Skeletal muscle tissue (tissue), 4 donors: Measurements from ENCODE around the gene KRTAP3-2. TPM values are rescaled to one million over a fixed set of nuclear protein-coding genes. Genes with fewer than 3 reads are reported as not detected.
"Not testable (repeated sequence)": the region's sequence is repeated elsewhere in the genome, so short reads cannot be mapped to it uniquely, and the experiment has no call there.

Experiments
- H3K27ac ChIP-seq: one replicate; pipeline ENCODE4 v1.7.0; 2013; ENCODE audit warnings: mild to moderate bottlenecking, low read depth, low read length, inconsistent platforms
- H3K27me3 ChIP-seq, 3 donors: one replicate each; pipeline ENCODE4 v1.7.0; 2013; ENCODE audit warnings: low read length in 3 of 3; ENCODE audit not compliant: control insufficient read depth in 3 of 3, insufficient read depth in 3 of 3
- H3K36me3 ChIP-seq, 3 donors: one replicate each; pipeline ENCODE4 v1.7.0; 2013; ENCODE audit warnings: low read length in 3 of 3; ENCODE audit not compliant: control insufficient read depth in 3 of 3, insufficient read depth in 3 of 3
- H3K4me1 ChIP-seq, 3 donors: one replicate each; pipeline ENCODE4 v1.7.0; 2013; ENCODE audit warnings: low read length in 3 of 3, mild to moderate bottlenecking in 3 of 3; ENCODE audit not compliant: control insufficient read depth in 3 of 3, insufficient read depth in 3 of 3
- H3K4me3 ChIP-seq, 3 donors: one replicate each; pipeline ENCODE4 v1.7.0; 2013; ENCODE audit warnings: low read length in 3 of 3
- H3K9ac ChIP-seq, 3 donors: one replicate each; pipeline ENCODE4 v1.7.0; 2013; ENCODE audit warnings: low read length in 3 of 3, mild to moderate bottlenecking in 3 of 3, moderate library complexity in 2 of 3, low read depth in 1 of 3
- H3K9me3 ChIP-seq, 3 donors: one replicate each; pipeline ENCODE4 v1.7.0; 2013; ENCODE audit warnings: low read length in 3 of 3; ENCODE audit not compliant: control insufficient read depth in 3 of 3
- total RNA-seq: library from RNA; depleted of rRNA; stranded (reverse); fragments of >200 nt; gene quantifications from one replicate; pipeline ENCODE4 v1.2.3, GENCODE V29; 2014
- donor health status: Osteomylitis.

Gene KRTAP3-2
- not detected for total RNA-seq

DNA sequence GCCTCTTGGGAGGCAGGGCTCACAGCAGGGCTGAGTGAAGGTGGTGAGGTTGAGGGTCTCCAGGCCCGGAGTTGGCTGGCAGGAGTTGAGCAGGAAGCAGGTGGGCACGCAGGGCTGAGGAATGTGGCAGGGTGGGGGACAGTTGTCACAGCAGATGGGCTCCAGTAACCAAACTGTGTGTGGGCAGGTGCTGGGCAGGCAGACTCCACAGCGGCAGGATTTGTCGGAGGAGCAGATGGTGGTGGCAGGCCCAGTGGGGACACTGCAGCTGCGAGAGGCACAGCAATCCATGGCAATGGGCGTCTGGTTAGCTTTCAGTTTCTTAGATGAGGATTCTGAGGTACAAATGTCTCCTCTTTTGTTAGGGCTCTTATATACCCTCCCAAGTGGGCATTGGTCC, at the start of gene KRTAP3-2:
TSS of gene KRTAP3-2 (minus strand) at position 344 of the 400 bp plus-strand sequence. CDS start at position 291, 53 bp downstream.
- H3K4me3 ChIP-seq, H3K27ac ChIP-seq, H3K36me3 ChIP-seq, H3K4me1 ChIP-seq, H3K9me3 ChIP-seq, H3K9ac ChIP-seq: not testable (repeated sequence)
- peaks cover 2 to 12% (median 3%) of the 10 kb centered on the region in 3 donors for H3K27me3 ChIP-seq

DNA sequence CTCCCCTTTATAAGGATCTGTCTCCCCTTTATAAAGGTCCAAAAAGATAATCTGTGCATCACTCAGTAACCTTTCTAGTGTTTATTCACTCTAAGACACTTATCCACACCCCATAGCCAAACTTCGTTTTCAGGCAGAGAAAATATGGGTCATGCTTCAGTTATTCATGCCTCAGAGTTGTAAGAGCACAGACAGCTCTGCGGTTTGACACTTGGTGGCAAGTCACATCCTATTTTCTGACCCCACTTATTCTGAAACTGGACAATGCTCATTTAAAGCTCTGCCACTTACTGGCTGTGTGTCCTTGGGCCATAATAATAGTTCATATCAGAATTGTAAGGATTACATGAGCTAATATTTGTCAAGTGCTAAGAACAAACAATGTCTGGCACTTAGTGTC, 49.4 kb upstream of the KRTAP3-2 start:
- H3K4me3 ChIP-seq = no peak overlapping the region
- H3K4me1 ChIP-seq = no peaks in the 10 kb centered on the region
- no peaks in the 10 kb centered on the region for H3K36me3 ChIP-seq
- no peak overlapping the region for H3K27ac ChIP-seq
- H3K9ac ChIP-seq = no peak overlapping the region
- H3K9me3 ChIP-seq = peaks cover 0 to 5% (median 0%) of the 10 kb centered on the region in 3 donors
- peaks cover 11 to 27% (median 14%) of the 10 kb centered on the region in 3 donors for H3K27me3 ChIP-seq

DNA sequence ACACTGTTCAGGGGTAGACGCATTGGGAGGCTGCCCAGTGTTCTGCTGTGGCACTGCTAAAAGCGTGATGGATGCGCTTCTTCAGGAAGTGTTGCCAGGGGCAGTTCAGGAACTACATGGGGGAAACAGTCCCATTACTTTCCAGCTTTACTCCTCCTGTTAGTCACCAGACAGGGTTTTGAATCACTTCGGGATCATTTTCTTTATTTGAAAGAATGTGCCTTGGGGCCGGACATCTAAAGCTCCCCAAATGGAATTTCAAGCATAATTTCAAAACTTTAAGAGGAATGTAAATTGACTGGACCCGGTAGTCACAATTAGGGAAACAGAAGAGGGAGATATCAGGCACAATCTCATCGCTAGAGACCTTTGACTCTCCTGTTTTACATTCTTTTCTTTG, 48.7 kb upstream of the KRTAP3-2 start:
- H3K9ac ChIP-seq = no peak overlapping the region
- H3K27me3 ChIP-seq = peaks cover 11 to 24% (median 14%) of the 10 kb centered on the region in 3 donors
- no peak overlapping the region for H3K4me3 ChIP-seq
- no peak overlapping the region for H3K27ac ChIP-seq
- H3K36me3 ChIP-seq = no peaks in the 10 kb centered on the region
- no peaks in the 10 kb centered on the region for H3K4me1 ChIP-seq
- peaks cover 0 to 3% (median 0%) of the 10 kb centered on the region in 3 donors for H3K9me3 ChIP-seq

DNA sequence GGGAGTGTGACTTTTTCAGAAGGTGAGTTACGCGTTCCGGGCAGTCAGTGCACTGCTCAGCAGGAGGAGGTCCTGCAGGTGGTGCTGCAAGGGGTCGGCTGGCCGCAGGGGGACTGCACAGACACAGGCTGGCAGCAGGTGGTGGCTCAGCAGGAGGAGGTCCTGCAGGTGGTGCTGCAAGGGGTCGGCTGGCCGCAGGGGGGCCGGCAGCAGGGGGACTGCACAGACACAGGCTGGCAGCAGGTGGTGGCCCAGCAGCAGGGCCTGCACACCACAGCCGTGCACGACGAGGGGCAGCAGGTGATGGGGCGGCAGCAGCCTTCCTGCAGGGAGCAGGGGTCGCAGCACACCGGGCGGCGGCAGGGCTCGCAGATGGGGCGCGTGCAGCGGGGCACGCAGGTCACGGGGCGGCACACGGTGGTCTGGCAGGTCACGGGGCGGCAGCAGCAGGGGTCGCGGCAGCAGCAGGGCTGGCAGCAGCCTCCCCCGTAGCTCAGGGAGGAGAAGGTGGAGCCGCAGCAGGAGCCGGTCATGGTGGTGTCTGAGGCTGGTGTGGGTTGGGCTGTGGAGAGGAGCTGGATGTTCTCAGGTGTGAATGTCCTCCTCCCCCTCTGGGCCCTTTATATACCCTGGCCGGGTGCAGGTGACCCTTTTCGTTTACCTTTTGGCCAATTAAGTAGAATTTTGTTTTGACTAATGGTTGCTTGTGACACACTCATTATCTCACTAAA, 47.2 kb upstream of the KRTAP3-2 start, which contains the start of gene KRTAP2-1:
TSS of gene KRTAP2-1 (minus strand) at position 582 of the 731 bp plus-strand sequence. CDS start at position 533, 49 bp downstream.
- H3K36me3 ChIP-seq, H3K9me3 ChIP-seq, H3K27ac ChIP-seq, H3K9ac ChIP-seq, H3K4me3 ChIP-seq, H3K4me1 ChIP-seq: not testable (repeated sequence)
- peaks cover 11 to 24% (median 14%) of the 10 kb centered on the region in 3 donors for H3K27me3 ChIP-seq

DNA sequence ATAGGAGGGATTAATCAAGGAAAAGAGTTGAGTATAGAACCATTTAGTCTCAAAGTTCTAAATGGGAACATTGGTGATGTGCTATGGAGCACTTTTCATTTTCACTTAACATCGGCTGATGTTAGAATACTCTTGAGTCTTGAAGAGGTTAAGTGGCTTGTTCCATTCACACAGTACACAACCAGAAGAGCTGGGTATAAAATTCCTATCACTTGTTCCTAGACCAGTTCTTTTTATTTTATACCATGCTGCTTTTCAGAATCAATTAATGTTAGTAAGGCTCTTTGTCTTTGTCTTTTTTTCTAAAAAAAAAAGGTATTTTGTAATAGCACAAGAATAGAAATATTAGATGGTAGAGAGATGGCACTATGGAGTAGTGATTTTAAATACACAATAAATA, 43.2 kb upstream of the KRTAP3-2 start:
- H3K36me3 ChIP-seq = no peaks in the 10 kb centered on the region
- H3K27ac ChIP-seq = no peak overlapping the region
- no peaks in the 10 kb centered on the region for H3K9me3 ChIP-seq
- H3K9ac ChIP-seq = no peak overlapping the region
- no peaks in the 10 kb centered on the region for H3K4me1 ChIP-seq
- peaks cover 1 to 14% (median 5%) of the 10 kb centered on the region in 3 donors for H3K27me3 ChIP-seq
- no peak overlapping the region for H3K4me3 ChIP-seq

DNA sequence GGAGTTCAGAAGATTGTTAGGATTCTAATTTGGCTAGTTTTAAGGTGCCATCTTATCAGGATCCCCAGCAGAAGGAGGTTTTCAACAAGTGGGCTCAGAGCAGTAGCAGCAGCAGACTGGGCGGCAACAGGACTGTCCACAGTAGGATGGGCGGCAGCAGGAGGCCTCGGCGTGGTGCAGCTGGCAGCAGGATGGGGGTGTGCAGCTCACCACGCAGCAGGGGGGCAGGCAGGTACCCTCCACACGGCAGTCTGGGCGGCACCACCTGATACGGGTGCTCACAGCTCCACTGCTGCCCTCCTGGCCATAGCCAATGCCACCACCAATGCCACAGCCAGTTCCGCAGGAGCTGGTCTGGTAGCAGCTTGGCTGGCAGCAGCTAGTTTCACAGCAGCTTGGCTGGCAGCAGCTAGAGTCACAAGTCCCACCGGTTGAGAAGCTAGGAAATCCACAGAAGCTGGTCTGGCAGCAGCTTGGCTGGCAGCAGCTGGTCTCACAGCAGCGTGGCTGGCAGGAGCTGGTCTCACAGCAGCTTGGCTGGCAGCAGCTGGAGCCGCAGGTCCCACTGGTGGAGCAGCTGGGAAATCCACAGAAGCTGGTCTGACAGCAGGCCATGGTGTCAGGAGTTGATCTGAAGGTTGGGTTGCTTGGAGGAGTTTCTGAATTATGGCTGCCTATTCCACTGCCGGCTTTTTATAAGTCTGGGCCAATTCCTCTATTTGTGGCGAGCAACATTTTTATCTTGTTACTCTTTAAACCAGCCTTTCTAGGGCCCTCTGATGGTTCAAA, 41.3 kb upstream of the KRTAP3-2 start, which contains the start of gene KRTAP1-1:
TSS of gene KRTAP1-1 (minus strand) at position 668 of the 789 bp plus-strand sequence. CDS start at position 615, 53 bp downstream.
- H3K9me3 ChIP-seq, H3K4me3 ChIP-seq, H3K27ac ChIP-seq, H3K4me1 ChIP-seq, H3K27me3 ChIP-seq, H3K9ac ChIP-seq, H3K36me3 ChIP-seq: not testable (repeated sequence)

DNA sequence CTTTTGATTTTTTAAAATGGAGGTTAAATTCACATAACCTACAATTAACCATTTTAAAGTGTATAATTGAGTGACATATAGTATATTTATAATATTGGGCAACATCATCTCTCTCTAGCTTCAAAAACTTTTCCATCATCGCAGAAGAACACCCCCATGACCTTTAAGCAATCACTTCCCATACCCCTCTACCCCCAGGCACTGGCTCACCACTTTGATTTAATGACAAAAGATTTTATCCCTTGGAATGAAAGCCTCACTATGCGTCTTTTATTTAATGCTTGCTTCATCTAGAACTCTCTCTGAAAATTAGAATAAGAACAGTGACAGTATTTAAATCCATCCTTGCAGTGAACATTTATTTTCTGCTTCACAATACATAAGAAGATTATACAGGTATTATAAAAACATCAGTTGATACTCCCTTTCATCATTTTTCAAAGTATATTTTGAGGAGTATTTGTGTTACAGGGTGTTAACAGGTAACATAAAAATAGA, 38.2 kb upstream of the KRTAP3-2 start:
- H3K4me1 ChIP-seq = no peaks in the 10 kb centered on the region
- no peaks in the 10 kb centered on the region for H3K36me3 ChIP-seq
- no peak overlapping the region for H3K4me3 ChIP-seq
- H3K27ac ChIP-seq = no peak overlapping the region
- H3K9me3 ChIP-seq = no peaks in the 10 kb centered on the region
- H3K27me3 ChIP-seq = peaks cover 0 to 5% (median 3%) of the 10 kb centered on the region in 3 donors
- no peak overlapping the region for H3K9ac ChIP-seq

DNA sequence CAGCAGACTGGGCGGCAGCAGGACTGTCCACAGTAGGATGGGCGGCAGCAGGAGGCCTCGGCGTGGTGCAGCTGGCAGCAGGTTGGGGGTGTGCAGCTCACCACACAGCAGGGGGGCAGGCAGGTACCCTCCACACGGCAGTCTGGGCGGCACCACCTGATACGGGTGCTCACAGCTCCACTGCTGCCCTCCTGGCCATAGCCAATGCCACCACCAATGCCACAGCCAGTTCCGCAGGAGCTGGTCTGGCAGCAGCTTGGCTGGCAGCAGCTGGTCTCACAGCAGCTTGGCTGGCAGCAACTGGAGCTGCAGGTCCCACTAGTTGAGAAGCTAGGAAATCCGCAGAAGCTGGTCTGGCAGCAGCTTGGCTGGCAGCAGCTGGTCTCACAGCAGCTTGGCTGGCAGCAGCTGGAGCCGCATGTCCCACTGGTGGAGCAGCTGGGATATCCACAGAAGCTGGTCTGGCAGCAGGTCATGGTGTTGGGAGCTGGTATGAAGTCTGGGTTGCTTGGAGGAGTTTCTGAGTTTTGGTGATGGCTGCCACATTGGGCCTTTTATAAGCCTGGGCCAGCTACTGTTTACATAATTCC, 34.7 kb upstream of the KRTAP3-2 start, which contains the start of gene KRTAP1-3:
TSS of gene KRTAP1-3 (minus strand) at position 529 of the 590 bp plus-strand sequence. CDS start at position 476, 53 bp downstream.
- not testable (repeated sequence) for H3K9me3 ChIP-seq, H3K4me1 ChIP-seq, H3K4me3 ChIP-seq, H3K27ac ChIP-seq, H3K9ac ChIP-seq, H3K36me3 ChIP-seq
- H3K27me3 ChIP-seq = peaks cover 0 to 18% (median 11%) of the 10 kb centered on the region in 3 donors

DNA sequence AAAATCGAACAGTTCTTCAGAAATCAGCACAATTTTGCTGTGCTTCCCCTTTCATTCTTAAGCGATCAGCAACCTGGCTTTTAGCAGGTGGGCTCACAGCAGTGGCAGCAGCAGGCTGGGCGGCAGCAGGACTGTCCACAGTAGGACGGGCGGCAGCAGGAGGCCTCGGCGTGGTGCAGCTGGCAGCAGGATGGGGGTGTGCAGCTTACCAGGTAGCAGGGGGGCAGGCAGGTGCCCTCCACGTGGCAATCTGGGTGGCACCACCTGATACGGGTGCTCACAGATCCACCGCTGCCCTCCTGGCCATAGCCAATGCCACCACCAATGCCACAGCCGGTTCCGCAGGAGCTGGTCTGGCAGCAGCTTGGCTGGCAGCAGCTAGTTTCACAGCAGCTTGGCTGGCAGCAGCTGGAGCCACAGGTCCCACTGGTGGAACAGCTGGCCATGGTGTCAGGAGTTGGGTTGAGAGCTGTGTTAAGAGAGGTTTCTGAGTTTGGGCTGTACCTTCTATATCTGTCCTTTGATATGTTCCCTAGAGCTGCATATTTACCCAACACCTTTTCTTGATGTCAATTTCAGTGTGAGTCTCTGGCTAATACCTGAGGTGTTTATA, 30.0 kb upstream of the KRTAP3-2 start, which contains the start of gene KRTAP1-4:
TSS of gene KRTAP1-4 (minus strand) at position 563 of the 613 bp plus-strand sequence. CDS start at position 446, 117 bp downstream.
- H3K27me3 ChIP-seq = peaks cover 11 to 21% (median 18%) of the 10 kb centered on the region in 3 donors
- H3K9me3 ChIP-seq = no peaks in the 10 kb centered on the region
- H3K27ac ChIP-seq = no peak within 1 kb of the TSS

More for the DNA sequence above, 30.0 kb upstream of the KRTAP3-2 start, which contains the start of gene KRTAP1-4:
- no peaks in the 10 kb centered on the region for H3K4me1 ChIP-seq
- H3K4me3 ChIP-seq = no peak within 1 kb of the TSS
- H3K36me3 ChIP-seq = no peaks in the 10 kb centered on the region
- H3K9ac ChIP-seq = no peak within 1 kb of the TSS
